ENCODE measurements around the gene PLXNA1. TPM values are rescaled to one million over a fixed set of nuclear protein-coding genes. Genes with fewer than 3 reads are reported as not detected.

PLXNA1 gene
- total RNA-seq, 1 donor from 2014 or later: 63.3 TPM

GRCh38 chr3:126973814-126974213 lies 9.1 kb upstream of the PLXNA1 start:
- Mint-ChIP-seq H3K9me3 (ENCODE audit: unreplicated experiment) (peaks cover 10% of the 10 kb centered on the region), H3K27ac (ENCODE audit: unreplicated experiment) (no peak overlapping the region), H3K4me1 (ENCODE audit: low read depth, unreplicated experiment) (peaks cover 14% of the 10 kb centered on the region), H3K27me3 (ENCODE audit: low read depth, unreplicated experiment) (peaks cover 12% of the 10 kb centered on the region), H3K36me3 (ENCODE audit: low read depth, unreplicated experiment) (peaks cover 4% of the 10 kb centered on the region), H3K4me3 (ENCODE audit: unreplicated experiment) (no peak overlapping the region)
- no peak overlapping the region for H2AFZ ChIP-seq (ENCODE audit: low read depth, low read length)
- DNase-seq (ENCODE audit: low read depth) (no peak), FAIRE-seq (no peak)
- no peak overlapping the region for H3K4me3 ChIP-seq (ENCODE audit: insufficient read depth, low read depth, low read length)
- no peaks in the 10 kb centered on the region for H3K79me2 ChIP-seq (ENCODE audit: insufficient read depth, low read length)
- peaks cover 3% of the 10 kb centered on the region for H3K9me3 ChIP-seq (ENCODE audit: insufficient read depth, low read depth, low read length)
- no peaks in the 10 kb centered on the region for H3K27me3 ChIP-seq (ENCODE audit: insufficient read depth, low read length)
- H3K36me3 ChIP-seq (ENCODE audit: insufficient read depth, low read length): no peaks in the 10 kb centered on the region
- H4K20me1 ChIP-seq (ENCODE audit: insufficient read depth, low read length): no peaks in the 10 kb centered on the region
- TF ChIP-seq CTCF (IDR thresholded peaks at IDR 0.05; ENCODE audit: insufficient read depth, low read depth, low read length) (no peak), EZH2 (IDR thresholded peaks at IDR 0.05; ENCODE audit: insufficient read depth, low read length) (no peak)
- no peak overlapping the region for H3K9ac ChIP-seq (ENCODE audit: low read length)
- H3K4me2 ChIP-seq (ENCODE audit: low read length): no peak overlapping the region
- no peak overlapping the region for H3K27ac ChIP-seq (ENCODE audit: low read depth, low read length)
- peaks cover 5% of the 10 kb centered on the region for H3K4me1 ChIP-seq (ENCODE audit: insufficient read depth, low read length)

- no peak overlapping the region for H3K4me3 ChIP-seq (ENCODE audit: insufficient read depth, low read depth, low read length)
- H3K9ac ChIP-seq (ENCODE audit: low read length): no peak overlapping the region
- no peaks in the 10 kb centered on the region for H3K36me3 ChIP-seq (ENCODE audit: insufficient read depth, low read length)
- H3K4me2 ChIP-seq (ENCODE audit: low read length): no peak overlapping the region
- no peaks in the 10 kb centered on the region for H3K27me3 ChIP-seq (ENCODE audit: insufficient read depth, low read length)
- peaks cover 4% of the 10 kb centered on the region for H3K36me3 Mint-ChIP-seq (ENCODE audit: low read depth, unreplicated experiment)
- H3K27ac ChIP-seq (ENCODE audit: low read depth, low read length): no peak overlapping the region
- H3K79me2 ChIP-seq (ENCODE audit: insufficient read depth, low read length): no peaks in the 10 kb centered on the region
- no peak overlapping the region for H3K27ac Mint-ChIP-seq (ENCODE audit: unreplicated experiment)
- peaks cover 3% of the 10 kb centered on the region for H3K9me3 ChIP-seq (ENCODE audit: insufficient read depth, low read depth, low read length)
- DNase-seq (ENCODE audit: low read depth) (no peak), FAIRE-seq (no peak)
- H3K9me3 Mint-ChIP-seq (ENCODE audit: unreplicated experiment): peaks cover 10% of the 10 kb centered on the region
- peaks cover 8% of the 10 kb centered on the region for H3K4me1 Mint-ChIP-seq (ENCODE audit: low read depth, unreplicated experiment)
- no peak overlapping the region for H2AFZ ChIP-seq (ENCODE audit: low read depth, low read length)
- H3K27me3 Mint-ChIP-seq (ENCODE audit: low read depth, unreplicated experiment): peaks cover 12% of the 10 kb centered on the region
- TF ChIP-seq EZH2 (IDR thresholded peaks at IDR 0.05; ENCODE audit: insufficient read depth, low read length) (no peak), CTCF (IDR thresholded peaks at IDR 0.05; ENCODE audit: insufficient read depth, low read depth, low read length) (no peak)
- H3K4me1 ChIP-seq (ENCODE audit: insufficient read depth, low read length): peaks cover 8% of the 10 kb centered on the region
- H3K4me3 Mint-ChIP-seq (ENCODE audit: unreplicated experiment): no peak overlapping the region
- no peaks in the 10 kb centered on the region for H4K20me1 ChIP-seq (ENCODE audit: insufficient read depth, low read length)
Observed at GRCh38 chr3:126974756-126975155, 8.2 kb upstream of the PLXNA1 start.

- DNase-seq (ENCODE audit: low read depth) (no peak), FAIRE-seq (no peak)
- Histone ChIP-seq H3K4me2 (ENCODE audit: low read length) (no peak overlapping the region), H3K4me3 (ENCODE audit: insufficient read depth, low read depth, low read length) (no peak overlapping the region), H3K27ac (ENCODE audit: low read depth, low read length) (no peak overlapping the region), H4K20me1 (ENCODE audit: insufficient read depth, low read length) (no peaks in the 10 kb centered on the region), H3K36me3 (ENCODE audit: insufficient read depth, low read length) (no peaks in the 10 kb centered on the region), H3K9ac (ENCODE audit: low read length) (no peak overlapping the region), H2AFZ (ENCODE audit: low read depth, low read length) (no peak overlapping the region), H3K4me1 (ENCODE audit: insufficient read depth, low read length) (peaks cover 4% of the 10 kb centered on the region), H3K79me2 (ENCODE audit: insufficient read depth, low read length) (no peaks in the 10 kb centered on the region), H3K9me3 (ENCODE audit: insufficient read depth, low read depth, low read length) (peaks cover 3% of the 10 kb centered on the region), H3K27me3 (ENCODE audit: insufficient read depth, low read length) (peaks cover 2% of the 10 kb centered on the region)
- H3K27ac Mint-ChIP-seq (ENCODE audit: unreplicated experiment): no peak overlapping the region
- H3K4me1 Mint-ChIP-seq (ENCODE audit: low read depth, unreplicated experiment): peaks cover 1% of the 10 kb centered on the region
- peaks cover 4% of the 10 kb centered on the region for H3K36me3 Mint-ChIP-seq (ENCODE audit: low read depth, unreplicated experiment)
- H3K9me3 Mint-ChIP-seq (ENCODE audit: unreplicated experiment): peaks cover 12% of the 10 kb centered on the region
- H3K4me3 Mint-ChIP-seq (ENCODE audit: unreplicated experiment): no peak overlapping the region
- H3K27me3 Mint-ChIP-seq (ENCODE audit: low read depth, unreplicated experiment): peaks cover 19% of the 10 kb centered on the region
- TF ChIP-seq EZH2 (IDR thresholded peaks at IDR 0.05; ENCODE audit: insufficient read depth, low read length) (no peak), CTCF (IDR thresholded peaks at IDR 0.05; ENCODE audit: insufficient read depth, low read depth, low read length) (no peak)
Observed at GRCh38 chr3:126976906-126977305, 6.0 kb upstream of the PLXNA1 start.

Data from astrocyte (in vitro differentiated cells and primary cell).